BLaER1 (cell line): Measurements from ENCODE around the gene C20orf173.
A peak's percentile ranks its signal among the peaks of the same experiment; 100 is the strongest.
"Not testable (repeated sequence)": the region's sequence is repeated elsewhere in the genome, so short reads cannot be mapped to it uniquely, and the experiment has no call there.

ENCODE experiments used
- H3K27ac ChIP-seq: shearing (Covaris generic); formaldehyde crosslinking; 2 replicates; pipeline ENCODE4 v1.8.1; 2022
- H3K27me3 ChIP-seq: shearing (Covaris generic); formaldehyde crosslinking; 2 replicates; pipeline ENCODE4 v1.8.1; 2022
- H3K36me3 ChIP-seq: shearing (Covaris generic); formaldehyde crosslinking; 2 replicates; pipeline ENCODE4 v1.8.1; 2022
- H3K4me1 ChIP-seq: shearing (Covaris generic); formaldehyde crosslinking; 2 replicates; pipeline ENCODE4 v1.8.1; 2022
- H3K4me2 ChIP-seq: shearing (Covaris generic); formaldehyde crosslinking; 2 replicates; pipeline ENCODE4 v1.8.1; 2022
- H3K4me3 ChIP-seq: shearing (Covaris generic); formaldehyde crosslinking; 2 replicates; pipeline ENCODE4 v1.8.1; 2022
- H3K9ac ChIP-seq: shearing (Covaris generic); formaldehyde crosslinking; 2 replicates; pipeline ENCODE4 v1.8.1; 2022
- H3K9me3 ChIP-seq: shearing (Covaris generic); formaldehyde crosslinking; 2 replicates; pipeline ENCODE4 v1.8.1; 2022
- H4K20me1 ChIP-seq: shearing (Covaris generic); formaldehyde crosslinking; 2 replicates; pipeline ENCODE4 v1.8.1; 2022
- Cebpa-rat ChIP-seq: shearing (Covaris generic); IDR thresholded peaks from 2 replicates; pipeline ENCODE4 v1.8.1; 2022

Gene C20orf173

GRCh38 chr20:35552914-35553313, 23.5 kb upstream of the C20orf173 start:
- Histone ChIP-seq H3K36me3 (peaks cover 100% of the 10 kb centered on the region), H3K9ac (no peak overlapping the region), H3K4me3 (no peak overlapping the region), H3K4me2 (no peak overlapping the region), H4K20me1 (no peaks in the 10 kb centered on the region), H3K9me3 (no peaks in the 10 kb centered on the region), H3K4me1 (no peaks in the 10 kb centered on the region), H3K27me3 (no peaks in the 10 kb centered on the region), H3K27ac (no peak overlapping the region)
- TF ChIP-seq Cebpa-rat: no peak

- Histone ChIP-seq H3K36me3 (peaks cover 100% of the 10 kb centered on the region), H3K4me1 (no peaks in the 10 kb centered on the region), H4K20me1 (no peaks in the 10 kb centered on the region), H3K9ac (no peak overlapping the region), H3K4me3 (no peak overlapping the region), H3K27me3 (no peaks in the 10 kb centered on the region), H3K4me2 (no peak overlapping the region), H3K9me3 (no peaks in the 10 kb centered on the region), H3K27ac (no peak overlapping the region)
- TF ChIP-seq Cebpa-rat: no peak
Measured at GRCh38 chr20:35551503-35551902, 22.1 kb upstream of the C20orf173 start.

- H3K9me3 ChIP-seq: no peaks in the 10 kb centered on the region
- no peaks in the 10 kb centered on the region for H3K27me3 ChIP-seq
- no peak overlapping the region for H3K4me2 ChIP-seq
- no peak overlapping the region for H3K4me3 ChIP-seq
- H4K20me1 ChIP-seq: no peaks in the 10 kb centered on the region
- no peak for TF ChIP-seq Cebpa-rat
- H3K27ac ChIP-seq: no peak overlapping the region
- H3K9ac ChIP-seq: no peak overlapping the region
- H3K36me3 ChIP-seq: peaks cover 78% of the 10 kb centered on the region
- H3K4me1 ChIP-seq: peaks cover 28% of the 10 kb centered on the region
Measured at GRCh38 chr20:35547329-35547728, 17.9 kb upstream of the C20orf173 start.

- Histone ChIP-seq H3K27me3 (no peaks in the 10 kb centered on the region), H3K4me2 (no peak overlapping the region), H3K36me3 (peaks cover 66% of the 10 kb centered on the region), H3K9ac (no peak overlapping the region), H3K9me3 (no peaks in the 10 kb centered on the region), H4K20me1 (no peaks in the 10 kb centered on the region), H3K27ac (no peak overlapping the region), H3K4me1 (peaks cover 36% of the 10 kb centered on the region), H3K4me3 (no peak overlapping the region)
- TF ChIP-seq Cebpa-rat: no peak
Measured at GRCh38 chr20:35546127-35546526, 16.7 kb upstream of the C20orf173 start.

- not testable (repeated sequence) for H4K20me1 ChIP-seq, H3K4me3 ChIP-seq, H3K27ac ChIP-seq, H3K27me3 ChIP-seq, H3K9me3 ChIP-seq, H3K9ac ChIP-seq
- peaks cover 37% of the 10 kb centered on the region for H3K4me1 ChIP-seq
- H3K4me2 ChIP-seq: peak overlapping the region; percentile 75
- peaks cover 54% of the 10 kb centered on the region for H3K36me3 ChIP-seq
Measured at GRCh38 chr20:35544941-35545340, 15.5 kb upstream of the C20orf173 start.

DNA sequence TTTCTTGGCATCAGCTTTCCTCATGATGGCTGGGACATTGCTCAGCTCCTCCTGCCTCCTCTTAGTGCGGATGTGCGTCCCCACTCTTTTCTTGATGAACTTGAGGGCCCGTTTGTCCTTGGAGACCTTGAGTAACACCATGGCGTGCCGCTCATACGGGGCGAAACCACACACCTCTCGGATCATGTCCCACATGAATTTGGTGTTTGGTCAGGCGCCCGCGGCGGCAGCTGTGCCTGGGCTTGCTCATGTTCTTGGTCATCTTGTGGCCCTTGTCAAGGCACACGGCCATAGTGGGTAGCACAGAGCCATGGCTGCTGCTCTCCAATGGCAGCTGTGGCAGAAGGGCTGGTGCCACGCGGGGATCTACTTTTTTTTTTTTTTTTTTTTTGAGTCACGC, 15.0 kb upstream of the C20orf173 start:
- Histone ChIP-seq H3K4me3 (no peak overlapping the region), H3K9me3 (no peaks in the 10 kb centered on the region), H3K27me3 (no peaks in the 10 kb centered on the region), H3K36me3 (peaks cover 49% of the 10 kb centered on the region), H3K4me2 (peak overlapping the region; percentile 75), H3K27ac (no peak overlapping the region), H4K20me1 (no peaks in the 10 kb centered on the region), H3K9ac (no peak overlapping the region), H3K4me1 (peaks cover 37% of the 10 kb centered on the region)
- no peak for TF ChIP-seq Cebpa-rat

DNA sequence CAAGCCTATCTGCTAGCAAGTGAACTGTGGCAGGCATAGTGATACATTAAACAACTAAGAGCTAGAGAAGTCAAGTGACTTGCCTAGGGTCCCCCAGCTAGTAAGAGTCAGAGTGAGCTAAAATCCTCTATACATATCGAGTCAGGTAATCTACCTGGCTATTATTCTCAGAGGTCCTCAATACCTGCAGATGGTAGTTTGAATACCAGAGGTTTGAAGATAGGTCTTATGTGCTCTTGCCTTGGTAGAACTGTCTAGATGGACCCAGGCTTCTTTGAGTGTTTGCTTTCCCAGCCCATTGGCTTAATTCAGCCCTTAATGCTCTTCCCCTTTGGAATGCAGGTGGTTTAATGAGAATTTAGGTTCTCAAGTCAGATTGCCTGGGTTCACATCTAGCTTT, 13.5 kb upstream of the C20orf173 start:
- H3K4me3 ChIP-seq: peak overlapping the region; percentile 76
- H3K36me3 ChIP-seq: peaks cover 35% of the 10 kb centered on the region

GRCh38 chr20:35541783-35542662, 12.6 kb upstream of the C20orf173 start, which contains the start of gene ERGIC3:
Gene ERGIC3, plus strand, starts transcription at chr20:35542078. Its CDS starts 20 bp downstream, at chr20:35542098.
- Histone ChIP-seq H3K36me3 (peaks cover 25% of the 10 kb centered on the region), H3K27ac (peak within 1 kb of the TSS; percentile 78), H3K27me3 (no peaks in the 10 kb centered on the region), H3K4me1 (peaks cover 37% of the 10 kb centered on the region), H4K20me1 (no peaks in the 10 kb centered on the region), H3K4me3 (peak within 1 kb of the TSS; percentile 76), H3K9ac (peak within 1 kb of the TSS; percentile 72; the same call in 1 of the 2 replicates), H3K9me3 (no peaks in the 10 kb centered on the region), H3K4me2 (peak within 1 kb of the TSS; percentile 75)
- no peak for TF ChIP-seq Cebpa-rat

More for the DNA sequence above, 13.5 kb upstream of the C20orf173 start:
- Histone ChIP-seq H3K27me3 (no peaks in the 10 kb centered on the region), H3K4me2 (peak overlapping the region; percentile 75), H3K4me1 (peaks cover 37% of the 10 kb centered on the region), H3K9ac (no peak overlapping the region), H3K9me3 (no peaks in the 10 kb centered on the region), H4K20me1 (no peaks in the 10 kb centered on the region), H3K27ac (no peak overlapping the region)
- no peak for TF ChIP-seq Cebpa-rat

- no peak for TF ChIP-seq Cebpa-rat
- Histone ChIP-seq H3K4me2 (peak overlapping the region; percentile 75), H3K27ac (no peak overlapping the region), H3K36me3 (peaks cover 17% of the 10 kb centered on the region), H3K27me3 (no peaks in the 10 kb centered on the region), H3K4me3 (peak overlapping the region; percentile 76), H4K20me1 (no peaks in the 10 kb centered on the region), H3K9me3 (no peaks in the 10 kb centered on the region), H3K4me1 (peaks cover 37% of the 10 kb centered on the region), H3K9ac (no peak overlapping the region)
Measured at GRCh38 chr20:35541118-35541782, 11.8 kb upstream of the C20orf173 start.

- no peak overlapping the region for H3K4me3 ChIP-seq
- H3K36me3 ChIP-seq: peaks cover 9% of the 10 kb centered on the region
- H4K20me1 ChIP-seq: no peaks in the 10 kb centered on the region
- peaks cover 34% of the 10 kb centered on the region for H3K4me1 ChIP-seq
- TF ChIP-seq Cebpa-rat: no peak
- no peaks in the 10 kb centered on the region for H3K27me3 ChIP-seq
- no peaks in the 10 kb centered on the region for H3K9me3 ChIP-seq
- H3K4me2 ChIP-seq: no peak overlapping the region
- H3K27ac ChIP-seq: no peak overlapping the region
- no peak overlapping the region for H3K9ac ChIP-seq
Measured at GRCh38 chr20:35539756-35540212, 10.3 kb upstream of the C20orf173 start.
